ENCODE measurements around the gene EN1. TPM values are rescaled to one million over a fixed set of nuclear protein-coding genes. Genes with fewer than 3 reads are reported as not detected.

The EN1 gene
- polyA plus RNA-seq, 4 donors, result not detected

- Histone ChIP-seq H3K27me3 (ENCODE audit: control insufficient read depth in 3 of 3, insufficient read depth in 3 of 3, low read length in 3 of 3) (peaks cover 17 to 99% (median 71%) of the 10 kb centered on the region in 3 donors), H3K9me3 (ENCODE audit: control insufficient read depth in 2 of 2, insufficient read depth in 1 of 2, low read depth in 1 of 2, low read length in 1 of 2) (peaks cover 0 to 2% of the 10 kb centered on the region in 2 donors), H3K36me3 (ENCODE audit: control insufficient read depth in 3 of 3, insufficient read depth in 2 of 3, low read depth in 1 of 3, low read length in 3 of 3) (no peaks in the 10 kb centered on the region), H3K4me3 (ENCODE audit: low read depth in 1 of 3, low read length in 3 of 3) (no peak overlapping the region), H3K4me1 (ENCODE audit: control insufficient read depth in 3 of 3, insufficient read depth in 2 of 3, low read depth in 1 of 3, low read length in 2 of 3) (peaks cover 0 to 10% (median 2%) of the 10 kb centered on the region in 3 donors), H3K27ac (ENCODE audit: low read depth in 1 of 3, low read length in 2 of 3) (no peak overlapping the region)
- WGBS, 3 donors, result 6 to 19% (median 14%) methylated on average over 25 of the region's 25 CpGs
- no peak for FAIRE-seq
- no peak for DNase-seq
Observed at GRCh38 chr2:118853129-118853640, 5.7 kb upstream of the EN1 start.

- peaks cover 0 to 10% (median 2%) of the 10 kb centered on the region in 3 donors for H3K4me1 ChIP-seq (ENCODE audit: control insufficient read depth in 3 of 3, insufficient read depth in 2 of 3, low read depth in 1 of 3, low read length in 2 of 3)
- DNase-seq, result no peak
- H3K27me3 ChIP-seq (ENCODE audit: control insufficient read depth in 3 of 3, insufficient read depth in 3 of 3, low read length in 3 of 3), result peaks cover 20 to 99% (median 71%) of the 10 kb centered on the region in 3 donors
- FAIRE-seq, result no peak
- H3K27ac ChIP-seq (ENCODE audit: low read depth in 1 of 3, low read length in 2 of 3), result no peak overlapping the region
- no peak overlapping the region for H3K4me3 ChIP-seq (ENCODE audit: low read depth in 1 of 3, low read length in 3 of 3)
- H3K9me3 ChIP-seq (ENCODE audit: control insufficient read depth in 2 of 2, insufficient read depth in 1 of 2, low read depth in 1 of 2, low read length in 1 of 2), result peaks cover 0 to 2% of the 10 kb centered on the region in 2 donors
- 2 to 5% (median 4%) methylated on average over 31 of the region's 31 CpGs for WGBS, 3 donors
- no peaks in the 10 kb centered on the region for H3K36me3 ChIP-seq (ENCODE audit: control insufficient read depth in 3 of 3, insufficient read depth in 2 of 3, low read depth in 1 of 3, low read length in 3 of 3)
Observed at GRCh38 chr2:118852605-118853128, 5.2 kb upstream of the EN1 start.

- FAIRE-seq, result no peak
- H3K9me3 ChIP-seq (ENCODE audit: control insufficient read depth in 2 of 2, insufficient read depth in 1 of 2, low read depth in 1 of 2, low read length in 1 of 2), result peaks cover 0 to 2% of the 10 kb centered on the region in 2 donors
- no peak for DNase-seq
Observed at GRCh38 chr2:118851650-118852049, 4.2 kb upstream of the EN1 start.

GRCh38 chr2:118850901-118851415 lies 3.5 kb upstream of the EN1 start:
- Histone ChIP-seq H3K4me1 (ENCODE audit: control insufficient read depth in 3 of 3, insufficient read depth in 2 of 3, low read depth in 1 of 3, low read length in 2 of 3) (peaks cover 0 to 12% (median 5%) of the 10 kb centered on the region in 3 donors), H3K9me3 (ENCODE audit: control insufficient read depth in 2 of 2, insufficient read depth in 1 of 2, low read depth in 1 of 2, low read length in 1 of 2) (peaks cover 0 to 2% of the 10 kb centered on the region in 2 donors), H3K36me3 (ENCODE audit: control insufficient read depth in 3 of 3, insufficient read depth in 2 of 3, low read depth in 1 of 3, low read length in 3 of 3) (no peaks in the 10 kb centered on the region), H3K27ac (ENCODE audit: low read depth in 1 of 3, low read length in 2 of 3) (no peak overlapping the region), H3K27me3 (ENCODE audit: control insufficient read depth in 3 of 3, insufficient read depth in 3 of 3, low read length in 3 of 3) (peaks cover 22 to 95% (median 62%) of the 10 kb centered on the region in 3 donors), H3K4me3 (ENCODE audit: low read depth in 1 of 3, low read length in 3 of 3) (no peak overlapping the region)
- WGBS, 3 donors, result 4 to 6% (median 5%) methylated on average over 9 of the region's 9 CpGs
- FAIRE-seq, result no peak
- DNase-seq, result no peak

More at GRCh38 chr2:118851650-118852049, 4.2 kb upstream of the EN1 start:
- Histone ChIP-seq H3K27ac (ENCODE audit: low read depth in 1 of 3, low read length in 2 of 3) (no peak overlapping the region), H3K4me1 (ENCODE audit: control insufficient read depth in 3 of 3, insufficient read depth in 2 of 3, low read depth in 1 of 3, low read length in 2 of 3) (peaks cover 0 to 10% (median 5%) of the 10 kb centered on the region in 3 donors), H3K36me3 (ENCODE audit: control insufficient read depth in 3 of 3, insufficient read depth in 2 of 3, low read depth in 1 of 3, low read length in 3 of 3) (no peaks in the 10 kb centered on the region), H3K27me3 (ENCODE audit: control insufficient read depth in 3 of 3, insufficient read depth in 3 of 3, low read length in 3 of 3) (peaks cover 16 to 96% (median 64%) of the 10 kb centered on the region in 3 donors), H3K4me3 (ENCODE audit: low read depth in 1 of 3, low read length in 3 of 3) (no peak overlapping the region)
- 5 to 13% (median 7%) methylated on average over 17 of the region's 17 CpGs for WGBS, 3 donors

GRCh38 chr2:118850168-118850900 lies 2.9 kb upstream of the EN1 start:
- H3K36me3 ChIP-seq (ENCODE audit: control insufficient read depth in 3 of 3, insufficient read depth in 2 of 3, low read depth in 1 of 3, low read length in 3 of 3), result no peaks in the 10 kb centered on the region
- WGBS, 3 donors, result 4 to 11% (median 5%) methylated on average over 32 of the region's 32 CpGs
- DNase-seq, result no peak
- H3K4me3 ChIP-seq (ENCODE audit: low read depth in 1 of 3, low read length in 3 of 3), result no peak overlapping the region
- H3K4me1 ChIP-seq (ENCODE audit: control insufficient read depth in 3 of 3, insufficient read depth in 2 of 3, low read depth in 1 of 3, low read length in 2 of 3), result peaks cover 0 to 6% (median 4%) of the 10 kb centered on the region in 3 donors
- no peak overlapping the region for H3K27ac ChIP-seq (ENCODE audit: low read depth in 1 of 3, low read length in 2 of 3)
- peaks cover 23 to 95% (median 65%) of the 10 kb centered on the region in 3 donors for H3K27me3 ChIP-seq (ENCODE audit: control insufficient read depth in 3 of 3, insufficient read depth in 3 of 3, low read length in 3 of 3)
- H3K9me3 ChIP-seq (ENCODE audit: control insufficient read depth in 2 of 2, insufficient read depth in 1 of 2, low read depth in 1 of 2, low read length in 1 of 2), result peaks cover 0 to 2% of the 10 kb centered on the region in 2 donors
- no peak for FAIRE-seq

- H3K36me3 ChIP-seq (ENCODE audit: control insufficient read depth in 3 of 3, insufficient read depth in 2 of 3, low read depth in 1 of 3, low read length in 3 of 3), result no peaks in the 10 kb centered on the region
- peaks cover 0 to 4% (median 3%) of the 10 kb centered on the region in 3 donors for H3K4me1 ChIP-seq (ENCODE audit: control insufficient read depth in 3 of 3, insufficient read depth in 2 of 3, low read depth in 1 of 3, low read length in 2 of 3)
- no peak for DNase-seq
- 4 to 7% (median 5%) methylated on average over 52 of the region's 52 CpGs for WGBS, 3 donors
- no peak overlapping the region for H3K27ac ChIP-seq (ENCODE audit: low read depth in 1 of 3, low read length in 2 of 3)
- H3K27me3 ChIP-seq (ENCODE audit: control insufficient read depth in 3 of 3, insufficient read depth in 3 of 3, low read length in 3 of 3), result peaks cover 28 to 95% (median 69%) of the 10 kb centered on the region in 3 donors
- H3K4me3 ChIP-seq (ENCODE audit: low read depth in 1 of 3, low read length in 3 of 3), result no peak overlapping the region
- FAIRE-seq, result no peak
- no peaks in the 10 kb centered on the region for H3K9me3 ChIP-seq (ENCODE audit: control insufficient read depth in 2 of 2, insufficient read depth in 1 of 2, low read depth in 1 of 2, low read length in 1 of 2)
Observed at GRCh38 chr2:118849226-118850167, 2.0 kb upstream of the EN1 start.

- H3K27me3 ChIP-seq (ENCODE audit: control insufficient read depth in 3 of 3, insufficient read depth in 3 of 3, low read length in 3 of 3), result peaks cover 24 to 95% (median 71%) of the 10 kb centered on the region in 3 donors
Observed at GRCh38 chr2:118848381-118849225, 1.2 kb upstream of the EN1 start.

More at GRCh38 chr2:118848381-118849225, 1.2 kb upstream of the EN1 start:
- no peak for DNase-seq
- Histone ChIP-seq H3K27ac (ENCODE audit: low read depth in 1 of 3, low read length in 2 of 3) (no peak overlapping the region), H3K36me3 (ENCODE audit: control insufficient read depth in 3 of 3, insufficient read depth in 2 of 3, low read depth in 1 of 3, low read length in 3 of 3) (no peaks in the 10 kb centered on the region), H3K4me1 (ENCODE audit: control insufficient read depth in 3 of 3, insufficient read depth in 2 of 3, low read depth in 1 of 3, low read length in 2 of 3) (peaks cover 0 to 4% (median 3%) of the 10 kb centered on the region in 3 donors), H3K9me3 (ENCODE audit: control insufficient read depth in 2 of 2, insufficient read depth in 1 of 2, low read depth in 1 of 2, low read length in 1 of 2) (no peaks in the 10 kb centered on the region), H3K4me3 (ENCODE audit: low read depth in 1 of 3, low read length in 3 of 3) (no peak overlapping the region)
- no peak for FAIRE-seq
- WGBS, 3 donors, result 4 to 8% (median 6%) methylated on average over 46 of the region's 46 CpGs

All from small intestine (tissue), 7 donors.